DND-41 (cell line): ENCODE measurements around the gene ERMARD.
A peak's percentile ranks its signal among the peaks of the same experiment; 100 is the strongest.

ENCODE experiments used
- ATAC-seq: fragments of 200-7000 bp; cut with Tn5 transposase; 3 replicates; pipeline ENCODE4 v1.9.1; 2021; ENCODE audit warnings: low read depth; ENCODE audit not compliant: insufficient read depth
- DNase-seq: peaks from one replicate; pipeline ENCODE4 v3.0.0-alpha.2; 2020
- H2AFZ ChIP-seq: 2 replicates; pipeline ENCODE4 v1.6.0; 2012; ENCODE audit warnings: low read depth, low read length
- H3K27ac ChIP-seq: 2 replicates; pipeline ENCODE4 v1.5.1; 2012; ENCODE audit warnings: low read length, inconsistent platforms
- H3K27me3 ChIP-seq: fragments of 200-600 bp; sonication (generic); 2 replicates; pipeline ENCODE4 v1.6.0; 2012; ENCODE audit warnings: low read length, mild to moderate bottlenecking, inconsistent platforms; ENCODE audit not compliant: insufficient read depth, poor library complexity
- H3K36me3 ChIP-seq: 2 replicates; pipeline ENCODE4 v1.5.1; 2012; ENCODE audit warnings: low read length, inconsistent platforms; ENCODE audit not compliant: insufficient read depth
- H3K4me1 ChIP-seq: 2 replicates; pipeline ENCODE4 v1.5.1; 2012; ENCODE audit warnings: mild to moderate bottlenecking, low read length; ENCODE audit not compliant: insufficient read depth
- H3K4me2 ChIP-seq: 2 replicates; pipeline ENCODE4 v1.6.0; 2012; ENCODE audit warnings: mild to moderate bottlenecking, moderate library complexity, low read length, inconsistent platforms; ENCODE audit not compliant: insufficient read depth
- H3K4me3 ChIP-seq, 2 experiments: fragments of 200-600 bp in 1 of 2; shearing (Covaris generic) in 1 of 2; 2 replicates each; pipeline ENCODE4 v1.5.1; 2012 to 2016; ENCODE audit warnings: inconsistent platforms in 2 of 2, low read length in 2 of 2, mild to moderate bottlenecking in 2 of 2, low read depth in 1 of 2, moderate library complexity in 1 of 2
- H3K79me2 ChIP-seq: 2 replicates; pipeline ENCODE4 v1.6.0; 2012; ENCODE audit warnings: low read length, inconsistent platforms; ENCODE audit not compliant: insufficient read depth
- H3K9ac ChIP-seq: 2 replicates; pipeline ENCODE4 v1.6.0; 2012; ENCODE audit warnings: low read depth, mild to moderate bottlenecking, inconsistent platforms, low read length, moderate library complexity
- H3K9me3 ChIP-seq: 2 replicates; pipeline ENCODE4 v1.5.1; 2012; ENCODE audit warnings: low read length, moderate library complexity, mild to moderate bottlenecking, inconsistent platforms; ENCODE audit not compliant: insufficient read depth, severe bottlenecking
- H4K20me1 ChIP-seq: 2 replicates; pipeline ENCODE4 v1.6.0; 2012; ENCODE audit warnings: low read length; ENCODE audit not compliant: insufficient read depth
- EZH2 ChIP-seq: IDR thresholded peaks from 3 replicates; pipeline ENCODE4 v1.6.1; 2012; ENCODE audit warnings: borderline replicate concordance, low read depth, mild to moderate bottlenecking, moderate library complexity, low read length, inconsistent platforms; ENCODE audit not compliant: severe bottlenecking
- TF ChIP-seq, protein P1 (sequence below): IDR thresholded peaks from 2 replicates; pipeline ENCODE4 v1.5.1; 2012; ENCODE audit warnings: borderline replicate concordance, low read length, moderate library complexity, mild to moderate bottlenecking; ENCODE audit not compliant: poor library complexity, severe bottlenecking; ENCODE audit errors: extremely low read depth

ERMARD gene

DNA sequence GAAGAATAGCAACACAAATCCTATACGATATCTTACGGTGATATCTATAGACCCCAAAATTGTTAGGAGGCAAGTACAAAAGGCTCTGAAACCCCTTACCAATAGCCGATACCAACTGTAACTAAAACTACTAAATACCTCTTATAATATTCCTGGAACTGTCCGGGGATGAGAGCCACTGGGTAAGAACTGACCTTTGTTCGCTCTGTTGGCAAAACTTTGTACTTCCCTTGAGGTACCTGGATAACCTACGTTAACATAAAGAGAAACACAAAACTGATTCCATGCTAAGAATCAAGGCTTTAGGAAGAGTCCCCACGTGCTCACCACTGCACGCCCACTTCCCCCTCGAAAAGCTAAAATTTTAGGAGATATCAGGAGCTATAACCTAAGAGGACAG, 36.8 kb upstream of the ERMARD start:
- H3K27ac ChIP-seq = no peak overlapping the region
- H2AFZ ChIP-seq = no peak overlapping the region
- peaks cover 6% of the 10 kb centered on the region; the same call in 1 of the 2 replicates for H4K20me1 ChIP-seq
- TF ChIP-seq EZH2 = no peak
- TF ChIP-seq, protein P1, sequence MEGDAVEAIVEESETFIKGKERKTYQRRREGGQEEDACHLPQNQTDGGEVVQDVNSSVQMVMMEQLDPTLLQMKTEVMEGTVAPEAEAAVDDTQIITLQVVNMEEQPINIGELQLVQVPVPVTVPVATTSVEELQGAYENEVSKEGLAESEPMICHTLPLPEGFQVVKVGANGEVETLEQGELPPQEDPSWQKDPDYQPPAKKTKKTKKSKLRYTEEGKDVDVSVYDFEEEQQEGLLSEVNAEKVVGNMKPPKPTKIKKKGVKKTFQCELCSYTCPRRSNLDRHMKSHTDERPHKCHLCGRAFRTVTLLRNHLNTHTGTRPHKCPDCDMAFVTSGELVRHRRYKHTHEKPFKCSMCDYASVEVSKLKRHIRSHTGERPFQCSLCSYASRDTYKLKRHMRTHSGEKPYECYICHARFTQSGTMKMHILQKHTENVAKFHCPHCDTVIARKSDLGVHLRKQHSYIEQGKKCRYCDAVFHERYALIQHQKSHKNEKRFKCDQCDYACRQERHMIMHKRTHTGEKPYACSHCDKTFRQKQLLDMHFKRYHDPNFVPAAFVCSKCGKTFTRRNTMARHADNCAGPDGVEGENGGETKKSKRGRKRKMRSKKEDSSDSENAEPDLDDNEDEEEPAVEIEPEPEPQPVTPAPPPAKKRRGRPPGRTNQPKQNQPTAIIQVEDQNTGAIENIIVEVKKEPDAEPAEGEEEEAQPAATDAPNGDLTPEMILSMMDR = no peak
- peaks cover 30% of the 10 kb centered on the region for H3K79me2 ChIP-seq
- no peaks in the 10 kb centered on the region for H3K27me3 ChIP-seq
- H3K4me3 ChIP-seq = no peak overlapping the region
- no peak overlapping the region for H3K4me2 ChIP-seq
- peaks cover 90% of the 10 kb centered on the region for H3K36me3 ChIP-seq
- DNase-seq = no peak
- peaks cover 3% of the 10 kb centered on the region; the same call in 1 of the 2 replicates for H3K4me1 ChIP-seq
- no peak overlapping the region for H3K9ac ChIP-seq
- no peaks in the 10 kb centered on the region for H3K9me3 ChIP-seq
- ATAC-seq = no peak

DNA sequence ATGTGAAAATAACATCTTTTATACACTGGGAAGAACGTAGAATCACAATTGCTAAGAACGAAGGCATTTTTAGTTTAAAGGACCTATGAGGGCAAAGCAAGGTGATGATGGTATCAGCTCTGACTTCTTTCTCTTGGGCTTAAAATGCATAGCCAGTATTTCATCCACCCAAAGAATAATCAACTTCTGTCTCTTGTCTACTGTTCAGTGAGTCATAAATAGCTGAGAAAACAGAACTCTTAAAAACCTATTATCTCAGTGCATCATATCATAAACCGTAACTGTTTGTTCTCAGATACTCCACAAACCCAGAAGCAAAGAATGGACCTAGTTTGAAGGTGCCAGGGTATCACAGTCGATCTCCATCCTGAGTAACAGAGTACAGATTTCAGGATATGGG, 32.3 kb upstream of the ERMARD start:
- no peak overlapping the region for H3K27ac ChIP-seq
- peaks cover 24% of the 10 kb centered on the region for H4K20me1 ChIP-seq
- H3K79me2 ChIP-seq = peaks cover 70% of the 10 kb centered on the region
- no peak overlapping the region for H3K9ac ChIP-seq
- ATAC-seq (no peak), DNase-seq (no peak)
- no peak overlapping the region for H2AFZ ChIP-seq
- TF ChIP-seq EZH2 = no peak
- TF ChIP-seq, protein P1 = no peak
- peak overlapping the region; percentile 5; the same call in 1 of the 2 replicates for H3K4me2 ChIP-seq
- no peak overlapping the region for H3K4me3 ChIP-seq
- no peaks in the 10 kb centered on the region for H3K9me3 ChIP-seq
- H3K36me3 ChIP-seq = peaks cover 51% of the 10 kb centered on the region
- no peaks in the 10 kb centered on the region for H3K27me3 ChIP-seq
- H3K4me1 ChIP-seq = peaks cover 30% of the 10 kb centered on the region

DNA sequence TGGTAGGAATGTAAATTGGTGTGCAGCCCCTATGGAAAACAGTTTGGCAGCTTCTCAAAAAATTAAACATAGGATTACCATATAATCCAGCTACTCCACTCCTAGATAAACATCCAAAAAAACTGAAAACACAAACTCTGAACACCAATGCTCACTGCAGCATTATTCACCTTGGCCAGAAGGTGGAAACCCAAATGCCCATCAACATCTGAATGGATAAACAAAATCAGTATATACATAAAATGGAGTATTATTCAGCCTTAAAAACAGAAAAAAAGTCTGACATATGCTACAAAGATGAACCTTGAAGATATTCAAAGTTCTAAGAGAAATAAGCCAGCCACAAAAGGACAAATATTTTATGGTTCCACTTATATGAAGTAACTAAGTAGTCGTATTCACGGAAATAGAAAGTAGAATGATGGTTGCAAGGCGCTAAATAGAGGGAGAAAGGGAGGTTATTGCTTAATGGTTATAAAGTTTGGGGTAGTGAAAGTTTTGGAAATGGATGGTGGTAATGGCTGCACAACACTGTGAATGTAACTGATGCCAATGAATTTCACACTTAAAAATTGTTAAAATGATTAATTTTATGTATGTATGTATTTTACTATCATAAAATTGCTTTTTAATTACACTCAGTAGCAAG, 31.1 kb upstream of the ERMARD start:
- Histone ChIP-seq H3K9ac (no peak overlapping the region), H3K4me1 (peaks cover 37% of the 10 kb centered on the region), H3K27ac (no peak overlapping the region), H3K79me2 (peaks cover 68% of the 10 kb centered on the region), H3K9me3 (no peaks in the 10 kb centered on the region), H4K20me1 (peaks cover 24% of the 10 kb centered on the region), H3K4me3 (no peak overlapping the region), H3K4me2 (peak overlapping the region; percentile 39; the same call in 1 of the 2 replicates), H2AFZ (no peak overlapping the region), H3K36me3 (peaks cover 39% of the 10 kb centered on the region), H3K27me3 (no peaks in the 10 kb centered on the region)
- no peak for ATAC-seq
- no peak for DNase-seq
- no peak for TF ChIP-seq EZH2
- TF ChIP-seq, protein P1 = peak; percentile 30
